Measurements from ENCODE around the gene LPGAT1.

The LPGAT1 gene

GRCh38 chr1:211791979-211792378 lies 38.6 kb downstream of the LPGAT1 start:
- Histone ChIP-seq H3K4me3 (no peak overlapping the region), H3K27ac (no peak overlapping the region)
- TF ChIP-seq CTCF (IDR thresholded peaks at IDR 0.05): no peak
- no peak for DNase-seq (ENCODE audit: low spot score)

DNA sequence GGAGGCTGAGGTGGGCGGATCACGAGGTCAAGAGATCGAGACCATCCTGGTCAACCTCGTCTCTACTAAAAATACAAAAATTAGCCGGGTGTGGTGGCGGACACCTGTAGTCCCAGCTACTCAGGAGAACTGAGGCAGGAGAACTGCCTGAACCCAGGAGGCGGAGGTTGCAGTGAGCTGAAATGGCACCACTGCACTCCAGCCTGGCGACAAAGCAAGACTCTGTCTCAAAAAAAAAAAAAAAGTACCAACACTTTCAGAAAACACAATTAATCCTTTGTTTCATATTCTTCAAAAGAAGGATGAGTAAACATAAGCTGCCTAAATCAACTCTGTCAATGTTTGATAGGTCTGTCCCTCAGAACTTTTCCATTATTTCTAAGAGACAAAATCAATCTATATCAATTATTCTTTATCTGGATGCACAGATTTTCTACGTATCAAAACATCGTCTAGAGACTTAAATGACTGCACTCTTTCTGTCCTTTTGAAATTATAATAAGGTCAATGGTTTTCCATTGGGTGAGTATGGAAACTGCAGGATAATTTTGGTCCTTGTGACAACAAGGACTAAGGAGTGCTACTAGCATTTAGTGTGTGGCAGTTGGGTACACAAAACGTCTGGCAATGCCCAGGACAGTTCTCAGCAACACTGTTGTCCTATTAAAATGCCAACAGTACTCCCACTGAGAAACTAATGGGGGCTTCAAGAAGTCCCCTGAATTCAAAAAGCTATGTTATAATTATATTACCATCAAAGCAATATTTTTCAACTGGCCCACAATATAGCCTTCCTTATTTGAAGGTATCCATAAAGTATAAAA lies 40.7 kb downstream of the LPGAT1 start:
- H3K4me3 ChIP-seq: no peak overlapping the region
- TF ChIP-seq CTCF (IDR thresholded peaks at IDR 0.05): no peak
- DNase-seq (ENCODE audit: low spot score): no peak
- H3K27ac ChIP-seq: no peak overlapping the region

- no peak for DNase-seq (ENCODE audit: low spot score)
- Histone ChIP-seq H3K4me3 (no peak overlapping the region), H3K27ac (no peak overlapping the region)
- no peak for TF ChIP-seq CTCF (IDR thresholded peaks at IDR 0.05)
Measured at GRCh38 chr1:211788626-211789025, 41.9 kb downstream of the LPGAT1 start.

GRCh38 chr1:211783897-211784296 lies 46.7 kb downstream of the LPGAT1 start:
- TF ChIP-seq CTCF (IDR thresholded peaks at IDR 0.05): no peak
- no peak for DNase-seq (ENCODE audit: low spot score)
- Histone ChIP-seq H3K27ac (no peak overlapping the region), H3K4me3 (no peak overlapping the region)

GRCh38 chr1:211783266-211783665 lies 47.3 kb downstream of the LPGAT1 start:
- H3K4me3 ChIP-seq: no peak overlapping the region
- no peak overlapping the region for H3K27ac ChIP-seq
- no peak for TF ChIP-seq CTCF (IDR thresholded peaks at IDR 0.05)
- DNase-seq (ENCODE audit: low spot score): no peak

- no peak for TF ChIP-seq CTCF (IDR thresholded peaks at IDR 0.05)
- H3K4me3 ChIP-seq: no peak overlapping the region
- H3K27ac ChIP-seq: no peak overlapping the region
- DNase-seq (ENCODE audit: low spot score): no peak
Measured at GRCh38 chr1:211781260-211781659, 49.3 kb downstream of the LPGAT1 start.

DNA sequence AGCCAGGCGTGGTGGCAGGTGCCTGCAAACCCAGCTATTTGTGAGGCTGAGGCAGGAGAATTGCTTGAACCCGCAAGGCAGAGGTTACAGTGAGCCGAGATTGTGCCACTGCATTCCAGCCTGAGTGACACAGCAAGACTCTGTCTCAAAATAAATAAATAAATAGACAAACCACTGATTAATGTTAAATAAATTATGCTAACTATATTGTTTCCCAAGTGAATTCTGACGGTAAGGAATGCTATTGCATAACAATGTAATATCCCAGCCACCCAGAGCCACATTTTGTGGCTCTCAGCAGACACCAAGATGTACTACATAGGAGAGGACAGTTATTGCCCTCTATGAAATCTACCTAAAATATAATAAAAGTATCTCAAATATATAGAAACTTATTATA lies 55.4 kb downstream of the LPGAT1 start:
- Histone ChIP-seq H3K27ac (no peak overlapping the region), H3K4me3 (no peak overlapping the region)
- DNase-seq (ENCODE audit: low spot score): no peak
- no peak for TF ChIP-seq CTCF (IDR thresholded peaks at IDR 0.05)
